ENCODE measurements around the gene TRAF2. TPM values are rescaled to one million over a fixed set of nuclear protein-coding genes. Genes with fewer than 3 reads are reported as not detected.

Gene TRAF2
- total RNA-seq, 1 experiment from 2014 or later: 48.6 TPM

DNA sequence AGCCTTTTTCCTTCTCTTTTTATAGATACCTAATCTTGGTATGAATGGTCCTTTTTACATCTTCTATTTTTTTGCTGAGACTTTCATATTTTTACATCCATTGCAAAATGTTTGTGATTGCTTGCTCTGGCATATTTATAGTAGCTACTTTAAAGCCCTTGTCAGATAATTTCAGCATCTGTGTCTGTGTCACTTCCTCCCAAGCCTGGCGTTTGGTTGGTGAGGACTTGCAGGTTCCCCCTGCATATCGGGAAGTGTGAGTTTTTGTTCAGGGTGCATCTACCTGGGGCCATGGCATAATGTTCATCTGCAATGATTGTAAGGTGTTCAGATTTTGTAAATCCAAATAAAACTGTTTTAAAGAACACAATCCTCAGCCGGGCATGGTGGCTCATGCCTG is 49.3 kb downstream of the TRAF2 start:
- Histone ChIP-seq H3K4me3 (ENCODE audit: insufficient read depth, low read depth, low read length) (no peak overlapping the region), H3K27me3 (ENCODE audit: control insufficient read depth, insufficient read depth, low read length) (no peaks in the 10 kb centered on the region), H3K36me3 (replicated peaks; ENCODE audit: control insufficient read depth, insufficient read depth, low read length) (peaks cover 2% of the 10 kb centered on the region)
- no peak for DNase-seq

DNA sequence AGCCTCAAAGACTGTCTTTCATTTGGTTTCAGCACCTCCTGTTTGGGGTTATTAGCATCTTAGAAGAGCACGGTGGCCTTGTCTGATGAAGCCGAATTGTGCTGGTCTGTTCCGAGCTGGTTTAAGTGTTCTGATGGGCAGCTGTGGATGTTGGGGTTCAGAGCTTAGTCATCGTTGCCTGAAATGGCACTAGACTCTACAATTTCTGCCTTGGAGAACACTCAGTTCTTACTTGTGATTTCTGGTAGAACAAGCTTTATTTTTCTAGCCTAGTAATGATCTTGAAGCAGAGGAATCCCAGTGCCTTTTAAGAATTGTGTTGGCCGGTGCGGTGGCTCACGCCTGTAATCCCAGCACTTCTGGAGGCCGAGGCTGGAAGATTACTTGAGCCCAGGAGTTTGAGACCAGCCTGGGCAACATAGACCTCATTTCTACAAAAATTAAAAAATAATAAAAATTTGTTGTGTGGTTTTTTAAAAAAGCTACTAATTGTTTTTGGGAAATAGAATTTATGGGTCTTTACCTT is 50.4 kb downstream of the TRAF2 start:
- no peak overlapping the region for H3K4me3 ChIP-seq (ENCODE audit: insufficient read depth, low read depth, low read length)
- H3K36me3 ChIP-seq (replicated peaks; ENCODE audit: control insufficient read depth, insufficient read depth, low read length): peaks cover 4% of the 10 kb centered on the region
- no peaks in the 10 kb centered on the region for H3K27me3 ChIP-seq (ENCODE audit: control insufficient read depth, insufficient read depth, low read length)
- no peak for DNase-seq

DNA sequence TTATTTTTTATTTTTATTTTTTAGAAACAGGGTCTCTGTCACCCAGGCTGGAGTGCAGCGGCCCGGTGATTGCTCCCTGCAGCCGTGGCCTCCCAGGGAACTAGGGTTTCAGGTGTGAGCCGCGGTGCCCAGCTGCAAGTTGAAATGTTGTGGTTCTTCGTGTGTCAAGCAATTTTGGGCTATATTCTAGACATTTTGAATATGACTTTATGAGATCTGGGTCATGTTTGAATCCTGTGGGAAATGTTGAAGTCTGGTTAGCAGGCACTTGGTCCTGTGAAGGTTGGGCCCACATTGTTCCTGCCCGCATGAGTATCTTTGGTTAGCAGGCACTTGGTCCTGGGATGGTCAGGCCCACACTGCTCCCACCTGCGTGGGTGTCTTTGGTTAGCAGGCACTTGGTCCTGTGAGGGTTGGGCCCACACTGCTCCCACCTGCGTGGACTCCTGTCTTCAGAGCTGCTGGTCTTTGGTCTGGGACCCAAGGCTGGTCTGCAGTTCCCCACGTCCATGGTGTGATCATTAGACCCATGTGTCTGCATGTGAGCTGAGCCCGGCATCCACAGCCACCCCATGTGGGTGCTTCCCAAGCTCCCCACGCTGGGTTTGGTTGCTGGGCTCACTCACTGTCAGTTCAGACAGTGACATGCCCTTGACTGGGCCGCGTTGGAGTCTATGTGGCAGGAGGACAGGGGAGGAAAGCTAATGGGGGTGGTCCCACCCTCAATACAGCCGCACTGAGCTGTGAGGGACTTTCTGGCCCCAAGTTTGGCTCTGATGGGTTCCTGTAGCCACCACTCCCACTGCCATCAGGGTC is 51.1 kb downstream of the TRAF2 start:
- Histone ChIP-seq H3K36me3 (replicated peaks; ENCODE audit: control insufficient read depth, insufficient read depth, low read length) (peaks cover 5% of the 10 kb centered on the region), H3K27me3 (ENCODE audit: control insufficient read depth, insufficient read depth, low read length) (no peaks in the 10 kb centered on the region), H3K4me3 (ENCODE audit: insufficient read depth, low read depth, low read length) (no peak overlapping the region)
- DNase-seq: no peak

DNA sequence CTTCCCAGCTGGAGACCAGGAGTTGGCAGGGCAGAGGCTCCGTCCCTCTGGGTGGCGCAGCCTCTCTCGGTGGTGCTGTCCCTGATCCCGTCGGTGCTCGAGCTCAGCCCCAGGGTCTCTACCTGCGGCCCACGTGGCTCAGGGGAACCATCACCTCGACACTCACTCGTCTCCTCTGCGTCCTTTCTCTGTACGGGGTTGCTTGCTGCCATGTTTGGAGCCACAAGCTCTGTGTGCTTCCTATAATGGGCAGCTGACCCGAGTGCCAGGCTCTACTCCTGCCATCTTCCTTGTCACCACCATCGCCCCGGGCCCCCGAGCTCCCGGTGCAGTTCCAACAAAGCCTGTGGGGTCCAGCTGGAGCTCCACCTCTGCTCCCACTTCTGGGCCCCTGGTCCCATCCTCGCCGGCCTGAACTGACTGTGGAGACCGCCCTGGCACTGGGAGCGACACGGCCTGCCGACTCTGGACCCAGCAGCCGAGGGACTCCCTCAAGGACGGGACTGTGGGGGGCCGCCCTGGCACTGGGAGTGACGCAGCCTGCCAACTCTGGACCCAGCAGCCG is 53.2 kb downstream of the TRAF2 start:
- Histone ChIP-seq H3K36me3 (replicated peaks; ENCODE audit: control insufficient read depth, insufficient read depth, low read length) (peaks cover 5% of the 10 kb centered on the region), H3K27me3 (ENCODE audit: control insufficient read depth, insufficient read depth, low read length) (no peaks in the 10 kb centered on the region), H3K4me3 (ENCODE audit: insufficient read depth, low read depth, low read length) (no peak overlapping the region)
- DNase-seq: no peak

DNA sequence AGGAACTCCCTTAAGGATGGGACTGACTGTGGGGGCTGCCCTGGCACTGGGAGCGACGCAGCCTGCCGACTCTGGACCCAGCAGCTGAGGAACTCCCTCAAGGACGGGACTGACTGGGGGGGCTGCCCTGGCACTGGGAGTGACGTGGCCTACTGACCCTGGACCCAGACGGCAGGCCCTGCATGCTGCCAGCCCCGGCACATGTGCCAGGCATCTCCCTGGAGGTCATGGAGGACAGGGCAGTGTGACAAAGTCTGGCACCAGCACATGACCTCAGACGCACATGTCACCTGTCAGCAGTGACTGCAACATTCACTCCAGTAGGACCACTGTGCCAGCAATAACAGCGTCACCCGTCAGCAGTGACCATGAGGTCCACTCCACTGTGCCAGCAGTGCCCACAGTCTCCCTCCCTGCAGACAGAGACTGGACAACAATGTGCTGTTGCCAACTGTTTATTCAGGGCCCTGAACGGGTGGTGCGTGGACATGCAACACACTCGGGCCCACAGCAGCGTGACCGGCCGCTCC is 53.7 kb downstream of the TRAF2 start:
- Histone ChIP-seq H3K4me3 (ENCODE audit: insufficient read depth, low read depth, low read length) (no peak overlapping the region), H3K27me3 (ENCODE audit: control insufficient read depth, insufficient read depth, low read length) (no peaks in the 10 kb centered on the region), H3K36me3 (replicated peaks; ENCODE audit: control insufficient read depth, insufficient read depth, low read length) (peaks cover 5% of the 10 kb centered on the region)
- no peak for DNase-seq

DNA sequence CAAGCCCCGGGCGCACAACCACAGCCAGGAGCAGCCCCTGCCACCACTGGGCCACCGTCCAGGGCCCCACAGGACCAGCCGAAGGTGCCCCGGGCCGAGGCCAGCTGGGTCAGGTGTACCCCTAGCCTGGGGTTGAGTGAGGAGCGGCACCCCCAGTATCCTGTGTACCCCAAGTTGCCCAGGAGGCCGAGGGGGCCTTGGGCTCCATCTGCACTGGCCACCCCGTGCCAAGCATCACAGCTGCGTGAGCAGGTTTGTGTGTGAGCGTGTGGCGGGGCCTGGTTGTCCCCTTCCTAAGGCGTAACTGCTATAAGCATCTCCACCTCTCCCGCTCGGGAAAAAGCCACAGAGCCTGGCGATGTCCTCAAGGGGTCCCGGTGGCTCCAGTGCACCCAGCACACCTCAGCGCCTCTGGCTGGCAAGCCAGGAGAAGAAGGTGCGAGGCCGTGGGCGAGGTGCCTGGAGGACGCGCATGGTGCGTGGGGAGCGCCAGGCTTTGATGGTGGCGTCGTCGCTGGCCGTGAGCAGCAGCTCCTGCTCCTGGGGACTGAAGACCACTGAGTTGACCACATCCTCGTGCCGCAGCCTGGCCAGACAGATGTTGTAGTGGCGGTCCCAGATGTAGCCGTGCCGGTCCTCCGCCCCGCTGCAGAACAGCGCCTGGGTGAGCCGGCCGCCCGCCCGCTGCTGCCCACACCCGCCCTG is 54.4 kb downstream of the TRAF2 start:
- Histone ChIP-seq H3K27me3 (ENCODE audit: control insufficient read depth, insufficient read depth, low read length) (no peaks in the 10 kb centered on the region), H3K4me3 (ENCODE audit: insufficient read depth, low read depth, low read length) (no peak overlapping the region), H3K36me3 (replicated peaks; ENCODE audit: control insufficient read depth, insufficient read depth, low read length) (peaks cover 5% of the 10 kb centered on the region)
- DNase-seq: no peak

DNA sequence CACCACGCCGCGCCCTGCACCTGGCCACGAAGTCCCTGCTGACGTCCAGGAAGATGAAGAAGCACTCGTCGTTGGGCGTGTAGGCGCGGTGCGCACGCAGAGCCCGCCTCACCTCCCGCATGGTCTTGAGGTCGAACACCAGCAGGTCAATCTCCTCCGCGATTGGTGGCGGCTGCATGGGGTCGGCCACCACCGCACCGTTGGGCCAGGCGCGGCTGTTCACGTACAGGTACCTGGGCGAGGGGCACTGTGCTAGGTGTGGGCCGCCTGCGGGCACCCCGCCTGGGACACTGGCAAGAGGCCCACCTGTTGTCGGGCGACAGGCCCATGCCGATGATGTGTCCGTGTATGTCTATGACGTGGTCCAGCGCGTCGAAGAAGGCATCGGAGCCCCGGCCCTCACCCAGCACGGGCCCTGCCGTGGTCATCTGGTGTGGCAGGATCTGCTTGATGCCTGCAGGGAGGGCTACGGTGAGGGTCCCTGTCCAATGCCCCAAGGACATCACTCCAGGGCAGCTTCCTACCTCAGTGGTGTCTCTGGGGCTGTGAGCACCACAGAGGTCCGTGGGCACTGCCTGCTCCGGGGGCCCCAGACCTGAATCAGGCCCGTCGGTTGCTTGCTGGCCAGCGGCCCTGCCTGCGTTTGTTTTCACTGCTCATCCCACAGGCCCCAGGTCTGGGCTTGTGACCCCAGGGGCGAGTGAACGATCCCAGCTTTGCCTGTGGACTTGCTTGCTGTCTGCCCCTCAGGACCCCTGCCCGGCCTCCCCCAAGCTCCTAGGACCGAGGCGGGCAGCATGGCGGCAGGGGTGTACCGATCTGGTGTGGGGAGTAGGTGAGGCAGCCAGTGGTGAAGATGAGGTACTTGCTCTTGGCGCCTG is 55.2 kb downstream of the TRAF2 start:
- H3K27me3 ChIP-seq (ENCODE audit: control insufficient read depth, insufficient read depth, low read length): no peaks in the 10 kb centered on the region
- peaks cover 5% of the 10 kb centered on the region for H3K36me3 ChIP-seq (replicated peaks; ENCODE audit: control insufficient read depth, insufficient read depth, low read length)
- DNase-seq: peak; percentile 50
- H3K4me3 ChIP-seq (ENCODE audit: insufficient read depth, low read depth, low read length): no peak overlapping the region

DNA sequence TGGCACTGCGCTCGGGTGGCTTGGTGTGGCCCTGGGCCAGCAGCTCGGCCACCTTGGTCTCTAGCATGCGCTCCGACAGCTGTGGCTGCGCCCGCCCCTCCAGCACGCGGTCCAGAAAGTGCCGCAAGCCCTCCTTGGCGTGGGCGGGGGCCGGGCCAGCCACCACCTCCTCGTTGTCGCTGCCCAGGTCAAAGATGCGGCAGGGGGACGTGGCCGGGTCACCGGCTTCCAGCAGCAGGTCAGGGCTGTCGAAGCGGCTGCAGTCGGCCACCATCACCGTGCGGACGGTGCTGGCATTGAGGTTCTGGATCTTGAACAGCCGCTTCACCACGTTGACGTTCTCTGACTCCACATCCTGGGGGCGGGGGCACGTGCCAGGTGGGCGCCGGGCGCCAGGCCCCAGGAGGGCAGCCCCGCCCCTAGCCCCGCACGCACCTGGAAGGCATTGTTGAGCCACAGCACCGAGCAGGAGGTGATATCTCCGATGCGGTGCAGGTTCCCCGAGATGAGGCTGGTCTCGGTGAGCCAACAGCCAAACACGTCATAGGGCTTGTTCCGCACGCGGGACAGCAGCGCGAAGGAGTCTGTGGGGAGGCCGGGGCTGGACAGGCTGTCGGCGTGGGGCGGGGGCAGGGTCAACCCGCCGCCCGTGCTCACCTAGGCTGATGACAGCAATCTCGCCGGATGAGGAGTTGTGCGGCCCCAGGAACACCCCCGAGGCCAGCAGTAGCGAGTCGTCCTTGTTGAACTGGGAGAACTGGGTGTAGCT is 56.0 kb downstream of the TRAF2 start:
- H3K27me3 ChIP-seq (ENCODE audit: control insufficient read depth, insufficient read depth, low read length): no peaks in the 10 kb centered on the region
- peak; percentile 64 for DNase-seq
- H3K36me3 ChIP-seq (replicated peaks; ENCODE audit: control insufficient read depth, insufficient read depth, low read length): peaks cover 5% of the 10 kb centered on the region
- H3K4me3 ChIP-seq (ENCODE audit: insufficient read depth, low read depth, low read length): no peak overlapping the region

DNA sequence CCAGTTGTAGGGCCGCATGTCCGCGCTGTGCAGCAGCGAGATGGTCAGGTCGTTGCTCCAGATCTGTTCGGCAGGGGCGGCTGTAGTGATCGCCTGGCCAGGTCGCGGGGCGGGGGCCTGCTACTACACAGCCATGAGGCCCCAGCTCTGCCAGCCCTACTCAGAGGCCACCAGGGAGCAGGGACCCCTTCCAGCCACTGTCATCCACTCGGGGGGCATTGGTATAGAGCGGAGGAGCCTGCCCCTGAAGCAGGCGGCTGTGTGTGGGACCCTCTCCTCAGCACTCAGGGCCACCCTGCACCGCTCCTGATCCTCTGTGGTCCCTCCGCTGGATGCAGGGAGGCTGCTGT is 56.5 kb downstream of the TRAF2 start:
- H3K4me3 ChIP-seq (ENCODE audit: insufficient read depth, low read depth, low read length): no peak overlapping the region
- H3K36me3 ChIP-seq (replicated peaks; ENCODE audit: control insufficient read depth, insufficient read depth, low read length): peaks cover 5% of the 10 kb centered on the region
- H3K27me3 ChIP-seq (ENCODE audit: control insufficient read depth, insufficient read depth, low read length): no peaks in the 10 kb centered on the region
- DNase-seq: no peak

DNA sequence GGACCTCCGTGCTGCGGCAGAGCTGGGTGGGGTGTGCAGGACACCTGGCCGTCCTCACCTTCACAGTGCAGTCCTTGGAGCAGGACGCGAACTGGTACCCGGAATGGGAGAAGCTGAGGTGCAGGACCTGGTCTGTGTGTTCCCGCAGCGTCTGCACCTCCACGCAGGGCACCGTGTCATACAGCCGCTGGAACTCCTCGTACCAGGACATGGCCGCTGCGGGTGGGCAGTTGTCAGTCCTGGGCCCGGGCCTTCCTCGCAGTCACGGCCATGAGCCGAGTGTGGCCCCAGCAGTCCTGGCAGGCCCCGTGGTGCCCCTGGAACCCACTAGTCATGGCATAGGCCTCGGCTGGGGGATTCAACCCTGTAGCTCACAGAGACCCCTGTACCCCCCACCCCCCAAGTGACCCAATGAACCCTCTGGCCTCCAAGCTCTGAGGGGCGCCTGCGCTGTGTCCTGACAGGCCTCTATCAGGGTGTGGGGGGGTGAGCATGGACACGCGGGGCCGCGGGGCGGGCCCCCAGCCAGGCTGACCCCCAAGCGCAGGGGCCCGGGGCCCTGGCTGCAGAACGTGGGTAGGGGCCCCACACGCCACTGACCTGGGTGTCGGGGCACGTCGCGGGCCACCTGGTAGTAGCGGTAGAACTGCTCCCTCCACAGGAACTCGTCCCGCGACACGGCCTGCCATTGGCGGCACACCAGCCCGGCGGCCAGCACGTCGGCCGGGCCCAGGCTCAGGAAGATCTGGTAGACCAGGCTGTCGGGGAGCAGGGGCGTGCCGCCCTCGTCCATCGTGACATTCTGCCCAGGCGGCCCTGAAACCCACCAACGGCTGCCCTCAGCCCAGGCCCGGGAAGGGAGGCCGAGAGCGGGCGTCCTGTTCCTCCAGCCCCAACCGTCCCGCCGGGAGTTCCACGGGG is 57.2 kb downstream of the TRAF2 start:
- peaks cover 5% of the 10 kb centered on the region for H3K36me3 ChIP-seq (replicated peaks; ENCODE audit: control insufficient read depth, insufficient read depth, low read length)
- DNase-seq: peak; percentile 92
- no peaks in the 10 kb centered on the region for H3K27me3 ChIP-seq (ENCODE audit: control insufficient read depth, insufficient read depth, low read length)
- peak overlapping the region; percentile 75 for H3K4me3 ChIP-seq (ENCODE audit: insufficient read depth, low read depth, low read length)

DNA sequence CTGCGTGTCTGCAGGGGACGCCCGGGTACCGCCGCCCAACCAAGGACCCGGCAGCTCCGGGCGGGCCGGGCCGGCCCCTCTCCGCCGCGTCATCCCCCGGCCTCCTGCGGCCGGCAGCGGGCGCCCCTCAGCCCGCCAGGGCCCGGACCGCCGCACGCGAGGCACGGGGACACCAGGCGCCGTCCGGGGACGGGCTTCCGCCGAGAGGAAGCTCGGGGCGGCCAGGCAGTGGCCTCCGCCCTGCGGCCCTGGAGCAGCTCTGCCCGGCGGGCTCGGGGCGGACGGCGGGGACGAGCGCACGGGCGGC is 57.8 kb downstream of the TRAF2 start:
- no peak for DNase-seq
- no peaks in the 10 kb centered on the region for H3K27me3 ChIP-seq (ENCODE audit: control insufficient read depth, insufficient read depth, low read length)
- peaks cover 5% of the 10 kb centered on the region for H3K36me3 ChIP-seq (replicated peaks; ENCODE audit: control insufficient read depth, insufficient read depth, low read length)
- H3K4me3 ChIP-seq (ENCODE audit: insufficient read depth, low read depth, low read length): peak overlapping the region; percentile 75

DNA sequence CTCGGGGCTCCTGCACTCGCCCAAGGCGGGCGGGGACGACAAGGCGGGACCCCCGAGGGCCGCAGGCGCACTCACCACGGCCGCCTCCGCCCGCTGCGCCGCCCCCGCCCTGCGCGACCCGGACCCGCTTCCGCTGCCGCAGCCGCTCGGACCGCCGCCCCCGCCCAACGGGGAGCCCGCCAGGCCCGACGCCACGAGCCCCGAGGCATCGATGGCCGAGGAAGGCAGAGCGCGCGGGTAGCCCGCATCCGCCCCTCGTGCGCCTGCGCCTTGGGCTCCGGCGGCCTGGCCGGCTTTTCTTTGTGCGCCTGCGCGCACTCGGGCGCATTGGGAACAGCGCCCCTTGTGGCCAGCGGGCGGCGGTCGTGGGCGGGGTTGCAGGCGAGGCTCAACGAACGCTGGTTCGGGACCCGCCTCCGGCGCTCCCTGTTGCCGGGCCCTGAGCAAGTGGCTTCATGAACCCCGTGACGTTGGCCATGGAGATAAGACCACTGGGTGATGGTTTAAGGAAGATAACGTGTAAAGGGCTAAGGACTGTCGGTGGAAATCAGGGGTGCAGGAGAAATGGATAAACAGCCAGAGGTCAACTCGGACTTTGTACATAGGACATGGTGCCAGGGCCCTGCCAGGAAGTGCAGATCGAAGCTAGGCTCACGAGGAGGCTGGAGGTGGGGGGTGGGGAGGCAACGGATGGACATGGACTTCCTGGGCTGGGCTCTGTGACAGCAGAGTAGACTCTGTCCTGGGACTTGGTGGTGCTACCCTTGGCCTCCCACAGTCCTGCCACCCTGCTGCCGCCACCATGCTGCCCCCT is 58.4 kb downstream of the TRAF2 start, which contains the start of the genes C8G and FBXW5:
C8G (plus strand) TSS at position 725 of the 814 bp plus-strand sequence; CDS start at position 803, 78 bp downstream.
FBXW5 (minus strand) TSS at position 220 of the 814 bp plus-strand sequence. CDS start 655 bp downstream, outside the sequence.
- Histone ChIP-seq H3K36me3 (replicated peaks; ENCODE audit: control insufficient read depth, insufficient read depth, low read length) (peaks cover 5% of the 10 kb centered on the region), H3K4me3 (ENCODE audit: insufficient read depth, low read depth, low read length) (peak within 1 kb of the TSS; percentile 75), H3K27me3 (ENCODE audit: control insufficient read depth, insufficient read depth, low read length) (no peaks in the 10 kb centered on the region)
- DNase-seq: peak; percentile 100

Data from H7 (cell line).